GM19099 (cell line): Measurements from ENCODE around the gene MEX3D.

ENCODE experiments used
- POLR2A ChIP-seq: IDR thresholded peaks from 3 replicates; pipeline ENCODE4 v1.6.1; 2011; ENCODE audit warnings: low read depth; ENCODE audit not compliant: insufficient read length; ENCODE audit errors: extremely low read depth

MEX3D gene

DNA sequence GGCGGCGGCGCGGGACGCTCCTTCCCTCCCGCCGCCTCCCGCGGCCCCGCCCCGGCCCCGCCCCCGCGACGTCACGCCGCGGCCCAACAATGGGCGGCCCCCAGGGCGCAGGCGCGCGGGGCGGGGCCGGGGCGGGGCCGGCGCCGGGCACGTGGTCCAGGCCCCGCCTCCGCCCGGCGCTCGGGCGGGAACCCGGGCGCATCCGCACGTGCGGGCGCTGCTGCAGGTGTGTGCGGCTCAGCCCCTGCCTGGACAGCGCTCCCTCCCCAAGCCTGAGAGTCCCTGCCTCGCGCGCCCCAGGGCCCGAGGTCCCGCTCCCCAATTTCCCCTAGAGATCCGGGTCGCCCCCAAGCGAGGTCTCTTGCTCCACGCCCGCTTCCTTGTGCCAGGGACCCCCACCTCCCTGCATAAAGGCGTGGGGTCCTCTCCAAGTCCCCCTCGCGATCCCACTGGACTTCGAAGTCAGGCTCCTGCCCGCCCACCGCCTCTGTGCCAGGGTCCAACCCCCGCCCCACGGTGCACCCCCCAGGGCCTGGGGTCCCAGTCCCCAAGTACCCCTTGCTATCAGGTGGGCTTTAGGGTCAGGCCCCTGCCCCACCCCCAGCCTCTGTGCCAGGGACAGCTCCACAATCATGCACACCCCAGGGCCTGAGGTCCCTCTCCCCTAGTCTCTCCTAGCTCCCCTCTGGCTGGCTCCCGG, at the start of gene MEX3D:
TSS of gene MEX3D (minus strand) at position 6 of the 700 bp plus-strand sequence. CDS start 267 bp downstream, outside the sequence.
- TF ChIP-seq POLR2A, result no peak

DNA sequence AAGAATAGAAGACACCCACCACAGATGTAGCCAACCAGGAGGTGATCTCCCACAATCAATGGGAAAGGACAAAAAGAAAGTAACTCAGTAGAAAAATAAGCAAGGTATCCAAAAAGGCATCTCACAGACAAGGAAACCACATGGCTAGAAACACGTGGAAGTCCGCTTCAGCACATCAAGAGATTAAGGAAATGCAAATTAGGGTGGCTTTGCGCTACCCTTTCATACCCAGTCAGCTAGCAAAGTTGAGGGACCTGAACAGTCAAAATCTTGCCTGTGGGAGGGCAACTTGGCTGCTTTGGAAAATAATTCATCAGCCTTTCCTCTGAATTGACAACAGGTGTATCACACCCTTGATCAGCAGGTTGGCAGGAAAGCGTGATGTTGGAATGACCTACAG, 48.8 kb upstream of the MEX3D start:
- TF ChIP-seq POLR2A, result no peak

DNA sequence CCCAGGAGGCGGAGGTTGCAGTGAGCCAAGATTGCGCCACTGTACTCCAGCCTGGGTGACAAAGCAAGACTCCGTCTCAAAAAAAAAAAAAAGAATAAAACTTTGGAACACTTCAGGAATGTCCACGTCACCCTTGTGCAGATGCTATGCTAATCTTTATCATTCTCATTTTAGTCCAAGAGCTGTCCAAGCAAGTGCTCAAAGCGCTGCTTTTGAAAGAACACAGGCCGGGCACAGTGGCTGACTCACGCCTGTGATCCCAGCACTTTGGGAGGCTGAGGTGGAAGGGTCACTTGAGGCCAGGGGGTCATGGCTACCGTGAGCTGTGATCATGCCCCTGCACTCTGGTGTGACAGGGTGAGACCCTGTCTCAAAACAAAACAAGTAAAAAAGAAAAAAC, 48.3 kb upstream of the MEX3D start:
- TF ChIP-seq POLR2A, result no peak

DNA sequence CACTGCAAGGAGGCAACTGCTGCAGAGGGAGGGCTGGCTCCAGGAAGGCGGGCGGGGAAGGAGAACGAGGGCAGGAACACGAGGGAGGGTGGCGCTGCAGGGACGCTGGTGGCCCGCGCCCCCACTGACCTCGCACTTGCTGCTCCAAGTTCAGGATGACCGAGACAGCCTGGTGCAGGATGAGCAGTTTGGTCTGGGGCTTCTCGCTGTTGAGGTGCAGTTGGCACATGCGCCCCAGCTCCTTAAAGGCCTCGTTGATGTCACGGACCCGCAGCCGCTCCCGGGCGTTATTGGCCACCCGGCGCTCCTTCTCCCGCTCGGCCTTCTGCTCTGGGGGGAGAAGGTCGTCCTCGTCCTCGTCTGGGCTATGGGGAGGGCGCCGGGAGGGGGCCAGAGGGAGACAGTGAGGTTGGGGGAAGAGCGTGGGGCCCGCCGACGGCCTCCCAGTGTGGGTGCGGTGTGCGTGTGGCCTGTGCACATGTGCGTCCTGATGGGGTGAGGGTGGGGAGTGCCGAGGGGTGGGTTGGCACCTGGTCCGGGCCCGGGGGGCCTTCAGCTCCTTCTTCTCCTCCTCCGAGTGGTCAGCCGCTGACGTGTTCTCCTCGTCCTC, 47.1 kb upstream of the MEX3D start:
- TF ChIP-seq POLR2A, result no peak

DNA sequence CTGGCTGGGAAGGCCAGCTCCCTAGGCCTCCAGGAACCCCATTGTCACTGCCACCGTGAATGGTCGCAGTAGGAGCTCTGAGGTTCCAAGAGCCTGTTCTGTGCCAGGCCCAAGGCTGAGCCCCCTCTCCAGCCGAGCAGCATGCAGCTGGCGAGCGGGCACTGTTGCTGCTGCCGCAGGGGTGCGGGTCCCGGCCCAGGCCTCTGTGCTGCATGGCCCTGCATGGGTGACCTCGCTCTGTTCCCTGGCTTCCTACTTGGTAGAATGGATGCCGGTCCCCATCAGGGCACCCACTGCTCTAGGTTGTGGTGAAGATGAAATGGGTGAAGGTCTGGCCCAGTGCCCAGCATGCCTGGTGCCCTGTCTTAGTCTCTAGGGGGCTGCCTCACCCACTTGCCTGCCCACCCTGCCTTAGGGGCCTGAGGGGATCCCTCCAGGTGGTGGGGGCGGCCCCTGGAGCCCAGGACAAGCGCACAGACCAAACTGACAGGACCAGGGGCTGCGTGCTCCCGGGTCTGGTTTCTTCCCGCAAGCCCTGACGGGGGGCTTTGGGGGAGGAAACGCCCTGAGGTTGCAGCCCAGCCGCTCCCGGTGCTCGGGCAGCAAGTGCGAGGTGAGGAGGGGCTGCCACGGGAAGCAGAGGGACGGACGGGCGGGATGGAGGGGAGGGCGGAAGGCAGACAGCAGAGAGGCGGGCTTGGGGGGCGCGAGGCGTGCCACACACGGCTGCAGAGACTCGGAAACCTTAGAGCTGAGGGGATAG, 45.9 kb upstream of the MEX3D start:
- no peak for TF ChIP-seq POLR2A

DNA sequence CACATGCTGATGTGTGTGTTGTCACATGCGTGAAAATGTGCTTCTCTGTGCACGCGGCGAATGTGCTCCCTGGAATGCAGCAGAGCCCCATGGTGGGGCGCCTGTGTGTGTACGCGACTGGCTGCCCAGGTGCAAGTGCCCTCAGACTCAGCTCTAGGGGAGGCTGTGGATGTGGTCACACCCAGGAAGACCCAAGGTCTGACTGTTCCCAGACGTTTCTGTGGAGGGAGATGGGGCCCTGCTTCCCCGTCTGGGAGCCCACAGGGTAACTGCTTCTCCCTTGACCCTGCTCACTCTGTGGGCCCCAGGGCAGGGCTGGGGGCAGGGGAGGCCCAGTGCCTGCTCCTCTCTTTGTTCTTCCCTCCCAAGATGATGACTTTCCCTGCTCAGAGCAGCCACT, 45.0 kb upstream of the MEX3D start:
- TF ChIP-seq POLR2A, result no peak

DNA sequence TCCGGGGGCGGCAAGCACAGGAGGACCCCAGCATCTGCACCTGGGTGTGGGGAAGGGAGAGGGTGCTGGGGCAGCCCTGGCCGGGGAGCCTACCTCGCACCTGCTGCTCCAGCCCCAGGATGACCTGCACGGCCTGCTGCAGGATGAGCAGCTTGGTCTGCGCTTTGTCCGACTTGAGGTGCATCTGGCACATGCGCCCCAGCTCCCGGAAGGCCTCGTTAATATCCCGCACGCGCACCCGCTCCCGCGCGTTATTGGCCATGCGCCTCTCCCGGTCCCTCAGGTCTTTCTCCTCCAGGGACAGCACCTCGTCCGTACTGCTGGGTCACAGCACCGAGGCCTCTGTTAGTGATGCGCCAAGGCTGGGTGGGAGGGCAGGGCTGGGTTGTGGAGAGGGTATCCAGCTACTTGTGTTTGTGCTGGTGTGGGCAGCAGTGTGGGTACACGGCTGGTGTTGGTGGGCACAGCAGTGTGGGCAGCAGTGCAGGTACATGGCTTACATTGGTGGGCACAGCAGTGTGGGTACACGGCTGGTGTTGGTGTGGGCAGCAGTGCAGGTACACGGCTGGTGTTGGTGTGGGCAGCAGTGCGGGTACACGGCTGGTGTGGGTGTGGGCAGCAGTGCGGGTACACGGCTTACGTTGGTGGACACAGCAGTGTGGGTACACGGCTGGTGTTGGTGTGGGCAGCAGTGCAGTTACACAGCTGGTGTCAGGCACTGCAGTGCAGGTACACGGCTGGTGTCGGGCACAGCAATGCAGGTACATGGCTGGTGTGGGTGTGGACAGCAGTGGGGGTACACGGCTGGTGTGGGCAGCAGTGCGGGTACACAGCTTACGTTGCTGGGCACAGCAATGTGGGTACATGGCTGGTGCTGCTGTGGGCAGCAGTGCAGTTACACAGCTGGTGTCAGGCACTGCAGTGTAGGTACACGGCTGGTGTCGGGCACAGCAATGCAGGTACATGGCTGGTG, 44.3 kb upstream of the MEX3D start:
- no peak for TF ChIP-seq POLR2A

DNA sequence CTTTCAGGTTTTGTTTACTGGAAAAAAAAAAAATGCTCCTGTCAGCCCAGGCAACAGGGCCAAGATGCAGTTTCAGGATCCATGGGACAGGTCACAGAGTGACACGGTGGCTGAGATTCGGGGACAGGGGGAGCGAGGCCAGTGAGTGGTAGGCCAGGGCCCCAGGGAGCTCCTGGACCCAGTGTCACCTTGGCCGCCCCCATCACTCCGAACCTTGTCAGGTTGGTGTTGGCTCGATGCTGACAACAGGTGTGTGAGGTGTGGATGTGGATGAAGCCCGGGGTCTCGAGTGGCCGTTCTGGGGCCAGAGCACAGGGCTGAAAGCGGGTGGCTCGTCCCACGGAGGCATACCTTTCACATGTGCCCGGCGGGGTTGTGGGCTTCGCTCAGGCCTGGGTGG, 43.2 kb upstream of the MEX3D start:
- no peak for TF ChIP-seq POLR2A

DNA sequence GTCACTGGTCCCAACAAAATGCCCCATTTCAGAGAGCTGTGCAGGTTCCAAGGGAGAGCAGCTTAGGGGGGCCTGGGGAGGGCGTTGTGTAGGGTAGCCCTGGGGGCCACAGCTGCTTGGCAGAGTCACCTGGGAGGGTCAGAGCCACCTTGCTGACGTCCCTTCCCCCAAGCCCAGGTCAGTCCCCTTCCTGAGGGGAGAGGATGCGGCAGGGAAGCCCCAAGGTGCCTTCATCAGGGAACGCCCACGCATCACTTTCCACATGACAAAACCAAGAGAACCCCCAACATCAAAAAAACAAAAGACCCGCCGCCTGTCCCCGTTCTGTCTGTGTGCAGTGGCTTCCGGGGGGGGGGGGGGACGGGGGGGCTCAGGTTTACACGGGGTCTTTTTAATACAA, 42.5 kb upstream of the MEX3D start:
- TF ChIP-seq POLR2A, result no peak

DNA sequence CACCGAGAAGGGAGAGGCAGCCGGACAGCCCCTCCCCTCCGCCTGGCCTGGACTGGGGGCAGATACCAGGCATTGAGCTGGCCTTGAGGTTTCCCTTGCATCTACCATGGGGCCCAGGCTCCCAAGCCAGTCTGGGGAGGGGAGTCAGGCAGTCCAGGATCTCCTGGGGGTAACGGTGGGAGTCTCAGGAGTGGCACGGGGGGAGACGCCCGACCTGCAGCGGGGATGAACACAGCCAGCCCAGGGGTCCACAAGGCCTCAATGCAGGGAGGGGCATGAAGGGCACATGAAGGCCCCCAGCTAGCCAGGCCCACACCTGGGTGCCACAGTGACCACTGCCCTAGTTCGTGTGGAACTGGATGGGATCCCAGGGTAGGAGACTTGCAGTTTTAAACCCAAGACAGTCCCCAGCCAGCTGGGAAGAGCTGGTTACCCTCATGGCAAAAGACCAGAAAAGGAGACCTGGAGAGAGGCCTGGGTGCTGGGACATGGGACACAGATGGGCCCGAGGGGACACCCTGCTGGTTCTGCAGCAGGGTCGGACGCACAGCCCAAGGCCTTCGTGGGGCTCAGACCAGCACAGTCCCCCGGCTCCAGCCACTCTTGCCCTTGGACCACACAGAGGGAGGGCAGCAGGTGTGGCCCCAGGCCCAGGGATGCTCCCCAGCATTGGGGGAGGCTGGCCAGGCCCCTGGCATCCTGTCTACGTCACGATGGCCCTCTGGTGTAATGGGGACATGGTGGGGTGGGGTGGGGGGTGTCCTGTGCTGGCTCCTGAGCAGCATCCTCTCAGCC, 41.8 kb upstream of the MEX3D start:
- TF ChIP-seq POLR2A, result no peak

DNA sequence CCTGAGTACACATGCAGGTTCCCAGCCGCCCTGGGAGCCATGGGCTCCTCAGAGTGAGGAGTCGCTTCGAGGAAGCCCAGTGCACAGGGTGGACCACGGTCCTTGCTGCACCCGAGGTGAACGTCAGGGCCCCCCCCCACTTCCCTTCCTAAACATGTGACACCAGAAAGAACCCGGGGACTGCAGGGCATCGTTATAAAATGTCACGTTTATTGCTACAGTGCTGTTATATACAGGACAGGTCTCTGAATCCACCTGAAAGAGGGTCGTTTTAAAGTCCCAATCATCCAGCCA, 40.9 kb upstream of the MEX3D start:
- TF ChIP-seq POLR2A, result no peak

DNA sequence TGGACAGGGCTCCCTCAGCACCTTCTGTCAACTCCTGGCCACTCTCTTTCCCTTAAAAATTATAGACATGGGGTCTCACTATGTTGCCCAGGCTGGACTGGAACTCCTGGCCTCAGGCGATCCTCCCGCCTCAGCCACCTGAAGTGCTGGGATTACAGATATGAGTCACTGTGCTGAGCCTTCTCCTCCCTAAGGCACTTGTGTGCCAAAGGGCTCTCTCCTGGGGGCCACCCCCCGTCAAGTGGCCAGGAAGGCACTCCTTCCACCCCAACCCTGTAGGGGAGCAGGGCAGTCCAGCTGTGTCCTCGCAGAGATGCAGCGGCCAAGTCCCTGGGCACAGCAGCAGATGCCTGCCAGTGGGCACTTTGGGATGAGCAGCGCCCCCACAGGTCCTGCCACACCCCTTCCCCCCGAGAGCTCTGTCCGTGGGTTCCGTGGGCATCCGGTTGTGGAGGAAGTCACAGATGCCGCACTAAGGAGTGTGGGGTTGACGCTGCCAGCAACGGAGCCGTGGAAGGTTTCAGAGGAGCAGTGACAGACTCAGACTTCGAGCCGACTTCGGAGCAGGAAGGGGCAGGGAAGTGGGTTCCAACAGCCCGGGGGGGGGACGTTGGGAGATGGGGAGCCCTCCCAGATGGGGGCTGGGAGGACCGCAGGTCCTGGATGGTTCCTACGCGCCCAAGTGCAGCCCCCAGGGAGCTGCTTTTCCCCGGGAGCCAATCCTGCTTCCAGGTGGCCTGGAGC, 40.4 kb upstream of the MEX3D start:
- no peak for TF ChIP-seq POLR2A

DNA sequence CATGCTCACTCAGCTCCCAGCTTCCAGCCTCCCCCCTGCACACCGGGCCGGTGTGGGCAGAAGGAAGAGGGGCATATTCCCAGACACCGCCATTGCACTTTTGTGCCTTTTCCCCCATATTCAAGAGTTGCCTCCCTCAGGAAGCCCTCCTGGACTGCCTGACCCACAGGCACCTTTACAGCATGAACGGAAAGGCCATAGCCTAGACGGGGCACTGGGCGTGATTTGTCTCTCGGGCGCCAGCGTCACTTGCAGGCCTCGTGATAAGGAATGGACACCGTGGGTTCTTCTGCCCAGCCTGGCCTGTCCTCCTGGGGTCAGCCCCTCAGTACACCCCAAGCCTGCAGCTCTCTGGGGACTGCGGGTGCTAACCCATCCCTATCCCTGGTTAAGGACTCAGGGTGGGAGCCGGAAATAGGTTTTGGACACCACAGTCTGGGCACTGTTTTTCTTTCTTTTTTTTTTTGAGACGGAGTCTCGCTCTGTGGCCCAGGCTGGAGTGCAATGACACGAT, 38.1 kb upstream of the MEX3D start:
- no peak for TF ChIP-seq POLR2A
